Calu3 (cell line): ENCODE data around the gene WDR37. TPM values are rescaled to one million over a fixed set of nuclear protein-coding genes. Genes with fewer than 3 reads are reported as not detected.
A peak's percentile ranks its signal among the peaks of the same experiment; 100 is the strongest.

ENCODE experiments used
- BruUV-seq: library from RNA; stranded (reverse); fragments of 400-500 nt; replicated peaks from 2 replicates; lab custom pipeline; 2021; lab: Mats Ljungman, UMichigan
- CTCF ChIA-PET: fragments of 300-600 bp; sonication (Branson Sonifier 250); formaldehyde crosslinking; loops from one replicate; lab custom pipeline; 2022; ENCODE audit warnings: antibody characterized with exemption; lab: Charles Lee
- DNase-seq: peaks from one replicate; pipeline ENCODE4 v3.0.0; 2022
- H3K27ac Mint-ChIP-seq: one replicate; pipeline ENCODE4 v1.8.0; 2022; ENCODE audit warnings: mixed read lengths; ENCODE audit not compliant: unreplicated experiment
- H3K27me3 Mint-ChIP-seq: one replicate; pipeline ENCODE4 v1.8.0; 2022; ENCODE audit warnings: mixed read lengths; ENCODE audit not compliant: unreplicated experiment
- H3K36me3 Mint-ChIP-seq: one replicate; pipeline ENCODE4 v1.8.0; 2022; ENCODE audit warnings: mild to moderate bottlenecking, moderate library complexity, mixed read lengths; ENCODE audit not compliant: insufficient read depth, unreplicated experiment
- H3K4me1 Mint-ChIP-seq: one replicate; pipeline ENCODE4 v1.8.0; 2022; ENCODE audit warnings: mild to moderate bottlenecking, low read depth, mixed read lengths; ENCODE audit not compliant: unreplicated experiment
- H3K4me3 Mint-ChIP-seq: one replicate; pipeline ENCODE4 v1.8.0; 2022; ENCODE audit warnings: mild to moderate bottlenecking, low read depth, moderate library complexity, mixed read lengths; ENCODE audit not compliant: unreplicated experiment
- H3K9me3 Mint-ChIP-seq: one replicate; pipeline ENCODE4 v1.8.0; 2022; ENCODE audit warnings: low read depth, mixed read lengths; ENCODE audit not compliant: unreplicated experiment
- CTCF ChIP-seq: fragments of 200-600 bp; IDR thresholded peaks from one replicate; pipeline ENCODE4 v1.8.0; 2022; ENCODE audit warnings: antibody characterized with exemption; ENCODE audit not compliant: unreplicated experiment
- intact Hi-C: fragments of 100-400 bp; cut with micrococcal nuclease; formaldehyde crosslinking; loops from one replicate; pipeline ENCODE4 v1.10.0; 2022; ENCODE audit not compliant: unreplicated experiment
- total RNA-seq: library from RNA; stranded (reverse); gene quantifications from 2 replicates; pipeline ENCODE4 v1.2.3, GENCODE V29; 2022

The WDR37 gene
- total RNA-seq, 1 experiment from 2014 or later: 17.8 TPM

- Mint-ChIP-seq H3K4me1 (peaks cover 14% of the 10 kb centered on the region), H3K27ac (no peak overlapping the region), H3K4me3 (no peak overlapping the region), H3K9me3 (no peaks in the 10 kb centered on the region), H3K36me3 (peaks cover 17% of the 10 kb centered on the region), H3K27me3 (no peaks in the 10 kb centered on the region)
- no peak for TF ChIP-seq CTCF
- CTCF ChIA-PET: no interaction called here
- BruUV-seq: no TSS peak
- intact Hi-C loops: no loop called here
- no peak for DNase-seq
These were observed 51.5 kb downstream of the WDR37 start for GRCh38 chr10:1107679-1108078.

GRCh38 chr10:1109795-1110673 is 53.8 kb downstream of the WDR37 start:
- H3K4me3 Mint-ChIP-seq: no peak overlapping the region
- H3K36me3 Mint-ChIP-seq: peaks cover 29% of the 10 kb centered on the region
- BruUV-seq: no TSS peak
- CTCF ChIA-PET: interaction anchor here (0.7 to 1.6 kb wide), 3 partner anchors 29 to 311 kb away, joined by 3 to 5 read pairs (median 3); no protein-coding TSS in a partner anchor
- no peaks in the 10 kb centered on the region for H3K9me3 Mint-ChIP-seq
- TF ChIP-seq CTCF: peak; percentile 62
- no peaks in the 10 kb centered on the region for H3K27me3 Mint-ChIP-seq
- intact Hi-C loops: no loop called here
- H3K27ac Mint-ChIP-seq: no peak overlapping the region
- DNase-seq: peak; percentile 50
- H3K4me1 Mint-ChIP-seq: peaks cover 14% of the 10 kb centered on the region

GRCh38 chr10:1110674-1111119 is 54.5 kb downstream of the WDR37 start:
- H3K4me1 Mint-ChIP-seq: peaks cover 14% of the 10 kb centered on the region
- CTCF ChIA-PET: interaction anchor here (1.6 kb wide), 2 partner anchors 258 to 311 kb away, joined by 3 to 5 read pairs; no protein-coding TSS in a partner anchor
- no peak overlapping the region for H3K27ac Mint-ChIP-seq
- intact Hi-C loops: no loop called here
- no TSS peak for BruUV-seq
- no peaks in the 10 kb centered on the region for H3K9me3 Mint-ChIP-seq
- H3K4me3 Mint-ChIP-seq: no peak overlapping the region
- DNase-seq: no peak
- peaks cover 30% of the 10 kb centered on the region for H3K36me3 Mint-ChIP-seq
- no peaks in the 10 kb centered on the region for H3K27me3 Mint-ChIP-seq
- TF ChIP-seq CTCF: no peak

- intact Hi-C loops: no loop called here
- CTCF ChIA-PET: no interaction called here
- H3K4me3 Mint-ChIP-seq: no peak overlapping the region
- H3K9me3 Mint-ChIP-seq: no peaks in the 10 kb centered on the region
- H3K4me1 Mint-ChIP-seq: peaks cover 14% of the 10 kb centered on the region
- peaks cover 36% of the 10 kb centered on the region for H3K36me3 Mint-ChIP-seq
- TF ChIP-seq CTCF: no peak
- no TSS peak for BruUV-seq
- no peaks in the 10 kb centered on the region for H3K27me3 Mint-ChIP-seq
- no peak overlapping the region for H3K27ac Mint-ChIP-seq
- DNase-seq: no peak
These were observed 58.1 kb downstream of the WDR37 start for GRCh38 chr10:1114315-1114714.
